CD14-positive monocyte (primary cell): ENCODE measurements around the gene RAX2. TPM values are rescaled to one million over a fixed set of nuclear protein-coding genes. Genes with fewer than 3 reads are reported as not detected.

Experiments used
- DNase-seq, 3 donors: peaks; one replicate each; pipeline ENCODE4 v3.0.0-alpha.2; 2011 to 2022
- H2AFZ ChIP-seq: 2 replicates; pipeline ENCODE4 v1.6.0; 2012; ENCODE audit warnings: mild to moderate bottlenecking, low read depth, low read length, inconsistent platforms; ENCODE audit not compliant: insufficient read depth, poor library complexity, severe bottlenecking
- H3K27ac ChIP-seq, 2 donors: 1 replicate in 1 of 2; 2 replicates in 1 of 2; pipeline ENCODE4 v1.5.1; 2012 to 2013; ENCODE audit warnings: low read length in 2 of 2, control low read depth in 1 of 2, inconsistent platforms in 1 of 2, low read depth in 1 of 2, mild to moderate bottlenecking in 1 of 2
- H3K27me3 ChIP-seq, 2 donors: one replicate each; pipeline versions ENCODE4 v1.6.0 to v1.6.1; 2011 to 2013; ENCODE audit warnings: low read length in 2 of 2; ENCODE audit not compliant: control insufficient read depth in 2 of 2, insufficient read depth in 2 of 2
- H3K36me3 ChIP-seq, 2 donors: replicated peaks in 1 of 2; 1 replicate in 1 of 2; 2 replicates in 1 of 2; pipeline versions ENCODE4 v1.5.1 to v1.6.1; 2012 to 2013; ENCODE audit warnings: low read length in 2 of 2, control low read depth in 1 of 2, inconsistent platforms in 1 of 2, mild to moderate bottlenecking in 1 of 2; ENCODE audit not compliant: insufficient read depth in 2 of 2, control insufficient read depth in 1 of 2
- H3K4me1 ChIP-seq, 2 donors: 1 replicate in 1 of 2; 2 replicates in 1 of 2; pipeline versions ENCODE4 v1.5.1 to v1.6.1; 2012 to 2013; ENCODE audit warnings: low read length in 2 of 2, control low read depth in 1 of 2, inconsistent platforms in 1 of 2, mild to moderate bottlenecking in 1 of 2, moderate library complexity in 1 of 2; ENCODE audit not compliant: insufficient read depth in 2 of 2, control insufficient read depth in 1 of 2
- H3K4me2 ChIP-seq: replicated peaks from 2 replicates; pipeline ENCODE3; 2012; ENCODE audit warnings: low read length, moderate library complexity, mild to moderate bottlenecking; ENCODE audit not compliant: poor library complexity, severe bottlenecking; ENCODE audit errors: extremely low read depth
- H3K4me3 ChIP-seq, 3 experiments: fragments of 200-600 bp in 1 of 3; sonication (generic) in 1 of 3; replicated peaks in 1 of 3; 1 replicate in 2 of 3; 2 replicates in 1 of 3; pipeline ENCODE4 v1.5.1; 2011 to 2013; ENCODE audit warnings: low read length in 3 of 3, mild to moderate bottlenecking in 3 of 3, control low read depth in 2 of 3, low read depth in 2 of 3, inconsistent platforms in 1 of 3, moderate library complexity in 1 of 3
- H3K79me2 ChIP-seq: 2 replicates; pipeline ENCODE4 v1.6.0; 2012; ENCODE audit warnings: mild to moderate bottlenecking, control low read depth, inconsistent platforms, low read length, moderate library complexity; ENCODE audit not compliant: insufficient read depth
- H3K9ac ChIP-seq: 2 replicates; pipeline ENCODE4 v1.6.0; 2017; ENCODE audit warnings: low read length, mild to moderate bottlenecking; ENCODE audit not compliant: insufficient read depth, poor library complexity, severe bottlenecking
- H3K9me3 ChIP-seq, 2 donors: replicated peaks in 1 of 2; 1 replicate in 1 of 2; 2 replicates in 1 of 2; pipeline versions ENCODE4 v1.5.1 to v1.6.1; 2012 to 2013; ENCODE audit warnings: low read length in 2 of 2, control low read depth in 1 of 2; ENCODE audit not compliant: control insufficient read depth in 1 of 2, insufficient read depth in 1 of 2
- H4K20me1 ChIP-seq: 2 replicates; pipeline ENCODE4 v1.6.0; 2012; ENCODE audit warnings: mild to moderate bottlenecking, low read length, control low read depth, moderate library complexity; ENCODE audit not compliant: insufficient read depth
- H3K27ac Mint-ChIP-seq, 7 donors: one replicate each; pipeline ENCODE4 v1.8.0; 2020; ENCODE audit warnings: mild to moderate bottlenecking in 7 of 7, mixed read lengths in 7 of 7, moderate library complexity in 6 of 7, inconsistent platforms in 2 of 7
- H3K27me3 Mint-ChIP-seq, 3 donors: one replicate each; pipeline ENCODE4 v1.8.0; 2021 to 2022; ENCODE audit warnings: low read depth in 3 of 3, mild to moderate bottlenecking in 3 of 3, mixed read lengths in 3 of 3, moderate library complexity in 3 of 3, inconsistent platforms in 1 of 3
- H3K36me3 Mint-ChIP-seq, 2 donors: one replicate each; pipeline ENCODE4 v1.8.0; 2020; ENCODE audit warnings: mixed read lengths in 2 of 2, inconsistent platforms in 1 of 2, mild to moderate bottlenecking in 1 of 2
- H3K4me1 Mint-ChIP-seq: one replicate; pipeline ENCODE4 v1.8.0; 2020; ENCODE audit warnings: mild to moderate bottlenecking, mixed read lengths
- H3K4me3 Mint-ChIP-seq, 2 donors: one replicate each; pipeline ENCODE4 v1.8.0; 2020; ENCODE audit warnings: mild to moderate bottlenecking in 2 of 2, mixed read lengths in 2 of 2, moderate library complexity in 1 of 2
- H3K9me3 Mint-ChIP-seq, 7 donors: one replicate each; pipeline ENCODE4 v1.8.0; 2020 to 2022; ENCODE audit warnings: mixed read lengths in 7 of 7, mild to moderate bottlenecking in 6 of 7, moderate library complexity in 6 of 7, inconsistent platforms in 2 of 7
- CTCF ChIP-seq: fragments of 200-600 bp; IDR thresholded peaks from one replicate; pipeline ENCODE4 v1.8.0; 2022; ENCODE audit warnings: antibody characterized with exemption, mild to moderate bottlenecking
- WGBS: methylation state at CpG from one replicate; pipeline ENCODE4 v1.1.5; 2013; ENCODE audit warnings: missing lambda C conversion rate; ENCODE audit not compliant: insufficient coverage; 5-methylcytosine and 5-hydroxymethylcytosine counted together
- intact Hi-C, 2 donors: fragments of 100-400 bp; cut with micrococcal nuclease; formaldehyde crosslinking; loops; one replicate each; pipeline versions ENCODE4 v1.15.0 to v1.15.1; 2023
- polyA plus RNA-seq, 3 donors: library from polyadenylated mRNA; depleted of rRNA in 1 of 3; unstranded in 2 of 3; stranded (reverse) in 1 of 3; fragments of 300-500 nt in 2 of 3; fragments of >200 nt in 1 of 3; fragmentation: Illumina TruSeq in 2 of 3; gene quantifications; 1 replicate in 2 of 3; 2 replicates in 1 of 3; pipeline ENCODE4 v1.2.3, GENCODE V29; 2012 to 2021

Gene RAX2
- polyA plus RNA-seq, 3 donors, result not detected

DNA sequence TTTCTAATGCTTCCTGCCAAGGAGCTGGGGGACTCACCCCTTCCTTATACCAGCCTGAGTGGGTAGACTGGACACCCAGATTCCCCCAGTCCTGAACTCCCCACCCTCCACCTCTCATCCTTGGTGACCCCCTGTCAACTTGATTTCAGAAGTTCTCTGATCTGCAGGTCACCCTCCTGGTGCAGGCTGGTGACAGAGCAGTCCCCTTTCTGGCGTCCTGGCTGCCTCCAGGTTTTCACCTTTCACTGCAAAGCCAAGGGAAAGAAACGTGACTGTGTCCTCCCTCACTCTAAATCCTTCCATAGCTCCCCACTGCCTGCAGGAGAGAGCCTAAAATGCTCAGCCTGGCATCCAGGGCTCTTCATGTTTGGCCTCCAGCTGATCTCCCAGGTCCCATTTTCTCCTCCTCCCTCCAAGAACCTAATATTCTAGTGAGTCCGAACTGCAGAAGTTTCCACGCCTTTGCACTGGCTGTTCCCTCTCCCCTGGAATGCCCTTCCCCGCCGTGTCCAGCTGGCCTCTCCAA is 18.2 kb upstream of the RAX2 start:
- H4K20me1 ChIP-seq, result no peaks in the 10 kb centered on the region
- H3K9ac ChIP-seq, result no peak overlapping the region
- Mint-ChIP-seq H3K9me3 (peaks cover 0 to 9% (median 6%) of the 10 kb centered on the region in 7 donors), H3K27ac (no peak overlapping the region), H3K36me3 (no peaks in the 10 kb centered on the region), H3K27me3 (peaks cover 17 to 26% (median 17%) of the 10 kb centered on the region in 3 donors), H3K4me3 (no peak overlapping the region), H3K4me1 (peaks cover 3% of the 10 kb centered on the region)
- intact Hi-C loops, result no loop called here
- DNase-seq, result no peak
- no peak overlapping the region for H3K27ac ChIP-seq
- H3K36me3 ChIP-seq, result no peaks in the 10 kb centered on the region
- H3K27me3 ChIP-seq, result peaks cover 0 to 8% of the 10 kb centered on the region in 2 donors
- no peak overlapping the region for H3K4me3 ChIP-seq
- H3K4me2 ChIP-seq, result no peak overlapping the region
- TF ChIP-seq CTCF, result no peak
- no peaks in the 10 kb centered on the region for H3K9me3 ChIP-seq
- WGBS, result 88% methylated on average over 4 of the region's 6 CpGs
- H2AFZ ChIP-seq, result no peak overlapping the region
- H3K79me2 ChIP-seq, result no peaks in the 10 kb centered on the region
- H3K4me1 ChIP-seq, result peaks cover 4 to 8% of the 10 kb centered on the region in 2 donors

- H3K9ac ChIP-seq, result no peak overlapping the region
- H4K20me1 ChIP-seq, result no peaks in the 10 kb centered on the region
- DNase-seq, result no peak
- Mint-ChIP-seq H3K4me3 (no peak overlapping the region), H3K27ac (no peak overlapping the region), H3K4me1 (peaks cover 9% of the 10 kb centered on the region), H3K9me3 (peaks cover 0 to 9% (median 6%) of the 10 kb centered on the region in 7 donors), H3K36me3 (no peaks in the 10 kb centered on the region), H3K27me3 (peaks cover 19 to 33% (median 21%) of the 10 kb centered on the region in 3 donors)
- H2AFZ ChIP-seq, result no peak overlapping the region
- H3K36me3 ChIP-seq, result no peaks in the 10 kb centered on the region
- intact Hi-C loops, result no loop called here
- H3K27ac ChIP-seq, result no peak overlapping the region
- 65% methylated on average over 10 of the region's 16 CpGs for WGBS
- no peak for TF ChIP-seq CTCF
- H3K4me3 ChIP-seq, result no peak overlapping the region
- peaks cover 0 to 13% of the 10 kb centered on the region in 2 donors for H3K27me3 ChIP-seq
- no peaks in the 10 kb centered on the region for H3K79me2 ChIP-seq
- H3K4me1 ChIP-seq, result peaks cover 7 to 15% of the 10 kb centered on the region in 2 donors
- H3K4me2 ChIP-seq, result no peak overlapping the region
- H3K9me3 ChIP-seq, result no peaks in the 10 kb centered on the region
Observed at GRCh38 chr19:3788996-3789778, 17.2 kb upstream of the RAX2 start.
